Neural cell (in vitro differentiated cells): ENCODE results near the gene RALB. TPM values are rescaled to one million over a fixed set of nuclear protein-coding genes. Genes with fewer than 3 reads are reported as not detected.

Source experiments
- H2AFZ ChIP-seq: fragments of 200-600, 300-800 bp; sonication (generic), shearing (Covaris generic); 2 replicates; pipeline ENCODE4 v1.6.0; 2014; ENCODE audit warnings: low read depth, mild to moderate bottlenecking, antibody characterized with exemption, low read length, moderate library complexity
- H3F3A ChIP-seq: fragments of 200-600 bp; shearing (Covaris generic); 2 replicates; pipeline ENCODE4 v1.6.1; 2016; ENCODE audit warnings: mild to moderate bottlenecking, moderate library complexity, mixed read lengths, antibody characterized with exemption, low read length; ENCODE audit not compliant: insufficient read depth, poor library complexity, severe bottlenecking
- H3K27ac ChIP-seq: fragments of 200-600, 300-800 bp; sonication (generic), shearing (Covaris generic); 2 replicates; pipeline ENCODE4 v1.5.1; 2014; ENCODE audit warnings: mild to moderate bottlenecking, low read length, moderate library complexity
- H3K27me3 ChIP-seq: fragments of 300-800, 200-600 bp; sonication (generic), shearing (Covaris generic); 2 replicates; pipeline ENCODE4 v1.6.0; 2014; ENCODE audit warnings: mild to moderate bottlenecking, low read depth, low read length, moderate library complexity; ENCODE audit not compliant: insufficient read depth
- H3K36me3 ChIP-seq: fragments of 300-800, 200-600 bp; sonication (generic), shearing (Covaris generic); 2 replicates; pipeline ENCODE4 v1.5.1; 2014; ENCODE audit warnings: mild to moderate bottlenecking, antibody characterized with exemption, low read length, moderate library complexity; ENCODE audit not compliant: insufficient read depth
- H3K4me2 ChIP-seq: fragments of 300-800, 200-600 bp; sonication (generic), shearing (Covaris generic); 2 replicates; pipeline ENCODE4 v1.6.0; 2014; ENCODE audit warnings: mild to moderate bottlenecking, low read length
- H3K4me3 ChIP-seq: fragments of 300-800, 200-600 bp; sonication (generic), shearing (Covaris generic); 2 replicates; pipeline ENCODE4 v1.5.1; 2014; ENCODE audit warnings: mild to moderate bottlenecking, low read length, moderate library complexity
- H3K79me2 ChIP-seq: fragments of 200-600 bp; shearing (Covaris generic); replicated peaks from 2 replicates; pipeline ENCODE4 v1.6.0; 2014; ENCODE audit warnings: mild to moderate bottlenecking, low read length, moderate library complexity; ENCODE audit not compliant: insufficient read depth
- H3K9ac ChIP-seq: fragments of 300-800, 200-600 bp; sonication (generic), shearing (Covaris generic); 2 replicates; pipeline ENCODE4 v1.6.1; 2016; ENCODE audit warnings: mild to moderate bottlenecking, low read length, mixed read lengths
- H3K9me2 ChIP-seq: fragments of 200-600 bp; shearing (Covaris generic); 2 replicates; pipeline ENCODE4 v1.6.1; 2016; ENCODE audit warnings: mild to moderate bottlenecking, low read length, mixed read lengths; ENCODE audit not compliant: insufficient read depth
- H3K9me3 ChIP-seq: fragments of 200-600, 300-800 bp; sonication (generic), shearing (Covaris generic); 2 replicates; pipeline ENCODE4 v1.6.1; 2016; ENCODE audit warnings: mild to moderate bottlenecking, mixed run types, low read length, moderate library complexity, mixed read lengths
- H4K20me1 ChIP-seq: fragments of 200-600 bp; shearing (Covaris generic); 2 replicates; pipeline ENCODE4 v1.6.1; 2016; ENCODE audit warnings: mild to moderate bottlenecking, mixed run types; ENCODE audit not compliant: insufficient read depth
- CTCF ChIP-seq: fragments of 450-650 bp; IDR thresholded peaks from 2 replicates; pipeline ENCODE4 v1.5.1; 2014; ENCODE audit warnings: antibody characterized with exemption, mild to moderate bottlenecking, moderate library complexity; ENCODE audit not compliant: poor library complexity, severe bottlenecking
- EP300 ChIP-seq: fragments of 450-650 bp; conservative IDR thresholded peaks from 2 replicates; pipeline ENCODE4 v1.6.1; 2014; ENCODE audit warnings: antibody characterized with exemption, mild to moderate bottlenecking, moderate library complexity; ENCODE audit not compliant: poor library complexity, severe bottlenecking
- EZH2 ChIP-seq: fragments of 200-600, 300-800 bp; shearing (Covaris generic), sonication (generic); IDR thresholded peaks from 2 replicates; pipeline ENCODE4 v1.6.1; 2014; ENCODE audit warnings: antibody characterized with exemption, low read length, borderline replicate concordance, mild to moderate bottlenecking; ENCODE audit not compliant: insufficient read depth, poor library complexity, severe bottlenecking
- MXI1 ChIP-seq: fragments of 450-650 bp; conservative IDR thresholded peaks from 2 replicates; pipeline ENCODE4 v1.6.1; 2014; ENCODE audit warnings: antibody characterized with exemption, mild to moderate bottlenecking; ENCODE audit not compliant: poor library complexity, severe bottlenecking
- POLR2AphosphoS5 ChIP-seq: IDR thresholded peaks from 2 replicates; pipeline ENCODE4 v1.6.1; 2012
- RAD21 ChIP-seq: fragments of 450-650 bp; conservative IDR thresholded peaks from 2 replicates; pipeline ENCODE4 v1.6.1; 2014; ENCODE audit warnings: antibody characterized with exemption, mild to moderate bottlenecking, moderate library complexity
- SMC3 ChIP-seq: fragments of 450-650 bp; conservative IDR thresholded peaks from 2 replicates; pipeline ENCODE4 v1.6.1; 2014; ENCODE audit warnings: antibody characterized with exemption, mild to moderate bottlenecking, moderate library complexity; ENCODE audit not compliant: poor library complexity
- TAF1 ChIP-seq: IDR thresholded peaks from 2 replicates; pipeline ENCODE4 v1.6.1; 2012; ENCODE audit warnings: low read depth
- polyA plus RNA-seq: library from polyadenylated mRNA; depleted of rRNA; stranded (reverse); fragments of >200 nt; gene quantifications from 2 replicates; pipeline ENCODE4 v1.2.3, GENCODE V29; 2014
- TF ChIP-seq, protein P1 (sequence below): IDR thresholded peaks from 2 replicates; pipeline ENCODE4 v1.6.1; 2012; ENCODE audit warnings: borderline replicate concordance

Gene RALB
- polyA plus RNA-seq, 1 donor from 2014 or later: 50.6 TPM

DNA sequence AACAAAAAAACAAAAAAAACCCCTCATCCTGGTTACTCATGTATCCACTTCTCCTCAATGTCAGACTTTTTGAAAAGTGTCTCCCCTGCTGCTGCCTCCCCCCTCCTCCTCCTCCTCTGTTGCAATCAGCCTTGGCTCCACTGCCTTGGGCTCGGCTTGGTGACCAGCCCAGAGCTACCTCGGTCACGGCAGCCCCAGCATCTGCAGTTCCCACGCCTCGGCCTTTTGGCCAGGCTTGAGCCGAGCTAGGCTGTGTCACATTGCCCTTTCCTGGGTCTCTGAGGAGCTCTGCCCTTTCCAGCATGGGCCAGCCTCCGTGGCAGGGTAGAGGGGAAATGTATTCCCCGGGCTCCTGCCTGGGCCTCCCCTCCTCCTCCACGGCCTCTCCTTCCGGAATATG is 70.6 kb downstream of the RALB start:
- Histone ChIP-seq H3K9me3 (no peaks in the 10 kb centered on the region), H3F3A (no peaks in the 10 kb centered on the region), H3K4me2 (no peak overlapping the region), H4K20me1 (no peaks in the 10 kb centered on the region), H3K4me3 (no peak overlapping the region), H3K9me2 (no peaks in the 10 kb centered on the region), H3K27me3 (no peaks in the 10 kb centered on the region), H3K79me2 (no peaks in the 10 kb centered on the region), H3K36me3 (no peaks in the 10 kb centered on the region), H3K27ac (no peak overlapping the region), H2AFZ (no peak overlapping the region), H3K9ac (no peak overlapping the region)
- TF ChIP-seq TAF1: no peak
- TF ChIP-seq POLR2AphosphoS5: no peak
- no peak for TF ChIP-seq EZH2
- TF ChIP-seq, protein P1, sequence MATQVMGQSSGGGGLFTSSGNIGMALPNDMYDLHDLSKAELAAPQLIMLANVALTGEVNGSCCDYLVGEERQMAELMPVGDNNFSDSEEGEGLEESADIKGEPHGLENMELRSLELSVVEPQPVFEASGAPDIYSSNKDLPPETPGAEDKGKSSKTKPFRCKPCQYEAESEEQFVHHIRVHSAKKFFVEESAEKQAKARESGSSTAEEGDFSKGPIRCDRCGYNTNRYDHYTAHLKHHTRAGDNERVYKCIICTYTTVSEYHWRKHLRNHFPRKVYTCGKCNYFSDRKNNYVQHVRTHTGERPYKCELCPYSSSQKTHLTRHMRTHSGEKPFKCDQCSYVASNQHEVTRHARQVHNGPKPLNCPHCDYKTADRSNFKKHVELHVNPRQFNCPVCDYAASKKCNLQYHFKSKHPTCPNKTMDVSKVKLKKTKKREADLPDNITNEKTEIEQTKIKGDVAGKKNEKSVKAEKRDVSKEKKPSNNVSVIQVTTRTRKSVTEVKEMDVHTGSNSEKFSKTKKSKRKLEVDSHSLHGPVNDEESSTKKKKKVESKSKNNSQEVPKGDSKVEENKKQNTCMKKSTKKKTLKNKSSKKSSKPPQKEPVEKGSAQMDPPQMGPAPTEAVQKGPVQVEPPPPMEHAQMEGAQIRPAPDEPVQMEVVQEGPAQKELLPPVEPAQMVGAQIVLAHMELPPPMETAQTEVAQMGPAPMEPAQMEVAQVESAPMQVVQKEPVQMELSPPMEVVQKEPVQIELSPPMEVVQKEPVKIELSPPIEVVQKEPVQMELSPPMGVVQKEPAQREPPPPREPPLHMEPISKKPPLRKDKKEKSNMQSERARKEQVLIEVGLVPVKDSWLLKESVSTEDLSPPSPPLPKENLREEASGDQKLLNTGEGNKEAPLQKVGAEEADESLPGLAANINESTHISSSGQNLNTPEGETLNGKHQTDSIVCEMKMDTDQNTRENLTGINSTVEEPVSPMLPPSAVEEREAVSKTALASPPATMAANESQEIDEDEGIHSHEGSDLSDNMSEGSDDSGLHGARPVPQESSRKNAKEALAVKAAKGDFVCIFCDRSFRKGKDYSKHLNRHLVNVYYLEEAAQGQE: no peak
- TF ChIP-seq MXI1: no peak
- no peak for TF ChIP-seq SMC3
- no peak for TF ChIP-seq CTCF
- TF ChIP-seq EP300: no peak
- no peak for TF ChIP-seq RAD21

GRCh38 chr2:120323807-120324399 is 71.3 kb downstream of the RALB start:
- TF ChIP-seq, protein P1: no peak
- TF ChIP-seq SMC3 (no peak), POLR2AphosphoS5 (no peak), TAF1 (no peak), MXI1 (no peak), RAD21 (no peak), EP300 (no peak), EZH2 (no peak), CTCF (no peak)
- H3K9ac ChIP-seq: no peak overlapping the region
- H3K4me3 ChIP-seq: no peak overlapping the region
- H3K27ac ChIP-seq: no peak overlapping the region
- H3F3A ChIP-seq: no peaks in the 10 kb centered on the region
- H3K9me2 ChIP-seq: no peaks in the 10 kb centered on the region
- no peaks in the 10 kb centered on the region for H3K9me3 ChIP-seq
- no peaks in the 10 kb centered on the region for H3K79me2 ChIP-seq
- H3K36me3 ChIP-seq: no peaks in the 10 kb centered on the region
- no peaks in the 10 kb centered on the region for H4K20me1 ChIP-seq
- no peak overlapping the region for H2AFZ ChIP-seq
- no peaks in the 10 kb centered on the region for H3K27me3 ChIP-seq
- H3K4me2 ChIP-seq: no peak overlapping the region
